GM12874 (cell line): ENCODE measurements around the gene ZBTB49.
A peak's percentile ranks its signal among the peaks of the same experiment; 100 is the strongest.

Experiments used
- CTCF ChIP-seq: IDR thresholded peaks from 2 replicates; pipeline ENCODE4 v1.5.1; 2011; ENCODE audit warnings: low read depth, mild to moderate bottlenecking, control low read depth, low read length, moderate library complexity; ENCODE audit not compliant: insufficient read depth

Gene ZBTB49

GRCh38 chr4:4321951-4322688, 32.1 kb downstream of the ZBTB49 start:
- no peak for TF ChIP-seq CTCF

- TF ChIP-seq CTCF = no peak
These were observed 33.9 kb downstream of the ZBTB49 start for GRCh38 chr4:4323705-4324534.

GRCh38 chr4:4325321-4325720, 35.3 kb downstream of the ZBTB49 start:
- TF ChIP-seq CTCF = no peak

GRCh38 chr4:4326166-4326565, 36.1 kb downstream of the ZBTB49 start:
- TF ChIP-seq CTCF = no peak

- peak; percentile 40; the same call in 1 of the 2 replicates for TF ChIP-seq CTCF
These were observed 37.6 kb downstream of the ZBTB49 start for GRCh38 chr4:4327652-4328121.

- no peak for TF ChIP-seq CTCF
These were observed 38.2 kb downstream of the ZBTB49 start for GRCh38 chr4:4328206-4328605.

GRCh38 chr4:4328840-4329239, 38.8 kb downstream of the ZBTB49 start:
- TF ChIP-seq CTCF = no peak
